Measurements from ENCODE around the gene ARSJ.

- TF ChIP-seq CTCF (IDR thresholded peaks at IDR 0.05) (no peak), REST (IDR thresholded peaks at IDR 0.05; ENCODE audit: insufficient read depth in 1 of 2, low read depth in 2 of 2, low read length in 1 of 2) (no peak)
These were observed at the start of gene ARSJ for GRCh38 chr4:113979148-113979904.

All from Panc1 (cell line).